GM12892 (cell line): ENCODE data around the gene ACOT12.
A peak's percentile ranks its signal among the peaks of the same experiment; 100 is the strongest.
"Not testable (repeated sequence)": the region's sequence is repeated elsewhere in the genome, so short reads cannot be mapped to it uniquely, and the experiment has no call there.

Source experiments
- DNase-seq: peaks from one replicate; pipeline ENCODE4 v3.0.0; 2011; ENCODE audit not compliant: insufficient read length
- FAIRE-seq: peaks from 2 replicates; lab custom pipeline; 2011; peaks lifted over from hg19 to GRCh38; lab: Jason Lieb, UNC
- POLR2A ChIP-seq: IDR thresholded peaks from 2 replicates; pipeline ENCODE4 v1.6.1; 2011; ENCODE audit warnings: low read depth, low read length, control low read depth
- POLR2AphosphoS5 ChIP-seq: IDR thresholded peaks from 2 replicates; pipeline ENCODE4 v1.6.1; 2011; ENCODE audit warnings: low read depth, low read length, control low read depth
- TAF1 ChIP-seq: IDR thresholded peaks from 2 replicates; pipeline ENCODE4 v1.6.1; 2011; ENCODE audit warnings: low read depth, mild to moderate bottlenecking, control low read depth, low read length, borderline replicate concordance

Gene ACOT12

GRCh38 chr5:81420039-81420667 is 26.2 kb upstream of the ACOT12 start:
- DNase-seq (no peak), FAIRE-seq (no peak)
- TF ChIP-seq POLR2AphosphoS5 (no peak), POLR2A (no peak), TAF1 (no peak)

- TF ChIP-seq POLR2A (no peak), POLR2AphosphoS5 (no peak), TAF1 (no peak)
Measured at GRCh38 chr5:81418606-81419005, 24.7 kb upstream of the ACOT12 start.

GRCh38 chr5:81417052-81417451 is 23.1 kb upstream of the ACOT12 start:
- FAIRE-seq = no peak
- no peak for TF ChIP-seq TAF1
- no peak for TF ChIP-seq POLR2A
- no peak for TF ChIP-seq POLR2AphosphoS5
- DNase-seq = no peak

More at GRCh38 chr5:81418606-81419005, 24.7 kb upstream of the ACOT12 start:
- FAIRE-seq (no peak), DNase-seq (no peak)

- no peak for FAIRE-seq
- no peak for TF ChIP-seq POLR2A
- no peak for TF ChIP-seq TAF1
- TF ChIP-seq POLR2AphosphoS5 = no peak
- DNase-seq = no peak
Measured at GRCh38 chr5:81409896-81410295, 16.0 kb upstream of the ACOT12 start.

- TF ChIP-seq TAF1 (no peak), POLR2A (no peak), POLR2AphosphoS5 (no peak)
- FAIRE-seq (no peak), DNase-seq (no peak)
Measured at GRCh38 chr5:81409361-81409760, 15.4 kb upstream of the ACOT12 start.

- TF ChIP-seq TAF1 (no peak), POLR2AphosphoS5 (no peak), POLR2A (no peak)
- DNase-seq (no peak), FAIRE-seq (no peak)
Measured at GRCh38 chr5:81408496-81408895, 14.6 kb upstream of the ACOT12 start.

- FAIRE-seq, DNase-seq: not testable (repeated sequence)
Measured at GRCh38 chr5:81407811-81408210, 13.9 kb upstream of the ACOT12 start.

- DNase-seq (no peak), FAIRE-seq (no peak)
- TF ChIP-seq TAF1 (no peak), POLR2AphosphoS5 (no peak), POLR2A (no peak)
Measured at GRCh38 chr5:81405126-81405891, 11.4 kb upstream of the ACOT12 start.

GRCh38 chr5:81402192-81402930 is 8.4 kb upstream of the ACOT12 start:
- DNase-seq = no peak
- no peak for TF ChIP-seq POLR2AphosphoS5
- no peak for TF ChIP-seq POLR2A
- TF ChIP-seq TAF1 = no peak
- FAIRE-seq = no peak

- no peak for DNase-seq
- FAIRE-seq = no peak
- no peak for TF ChIP-seq POLR2A
- TF ChIP-seq POLR2AphosphoS5 = peak; percentile 32; the same call in 1 of the 2 replicates
Measured at GRCh38 chr5:81401266-81401665, 7.3 kb upstream of the ACOT12 start.

- DNase-seq (no peak), FAIRE-seq (no peak)
- TF ChIP-seq POLR2A (no peak), TAF1 (no peak), POLR2AphosphoS5 (no peak)
Measured at GRCh38 chr5:81400375-81400774, 6.4 kb upstream of the ACOT12 start.
